D341Med (cell line): ENCODE measurements around the gene RPL36AL.

ENCODE experiments used
- DNase-seq: peaks from one replicate; pipeline ENCODE4 v3.0.0; 2012; ENCODE audit warnings: low spot score

Gene RPL36AL

GRCh38 chr14:49581209-49582112, 39.0 kb downstream of the RPL36AL start:
- DNase-seq: no peak

GRCh38 chr14:49579841-49580240, 40.6 kb downstream of the RPL36AL start:
- DNase-seq: no peak

- no peak for DNase-seq
These were observed 42.3 kb downstream of the RPL36AL start for GRCh38 chr14:49578141-49578540.

- no peak for DNase-seq
These were observed 46.4 kb downstream of the RPL36AL start for GRCh38 chr14:49574038-49574437.

GRCh38 chr14:49569281-49569680, 51.1 kb downstream of the RPL36AL start:
- no peak for DNase-seq
